Endodermal cell (in vitro differentiated cells): Measurements from ENCODE around the gene RNU4-1. TPM values are rescaled to one million over a fixed set of nuclear protein-coding genes. Genes with fewer than 3 reads are reported as not detected.

Experiments
- total RNA-seq, 2 donors: library from RNA; stranded (reverse); fragmentation: NEBNext Ultra II Directional in 1 of 2; extraction: Animal tissue kit (Norgen Biotek cat#: 25700) in 1 of 2; gene quantifications; 2 replicates in 1 of 2; 3 replicates in 1 of 2; pipeline ENCODE4 v1.2.1, GENCODE V29; 2021

The RNU4-1 gene
- total RNA-seq, 2 donors from 2014 or later, result 4,032 to 4,837 TPM

Other genes starting within 250 kb of the RNU4-1 start
- gene RAB35, start 176.5 kb downstream of the RNU4-1 start, total RNA-seq, result 10 to 100 TPM; 32.4 to 36.6 TPM
- 100 to 1,000 TPM; 133 to 143 TPM for gene GCN1, start 98.5 kb downstream of the RNU4-1 start, total RNA-seq
- gene RPLP0, start 92.1 kb downstream of the RNU4-1 start, total RNA-seq, result 1,000 to 10,000 TPM; 2,153 to 2,485 TPM
- gene PXN, start 27.5 kb downstream of the RNU4-1 start, total RNA-seq, result 10 to 100 TPM; 58.4 to 92.7 TPM
- gene RNU4-2, start 1.3 kb downstream of the RNU4-1 start, total RNA-seq, result 1,000 to 10,000 TPM; 4,079 to 4,491 TPM
- gene SIRT4, start 9.1 kb upstream of the RNU4-1 start, total RNA-seq, result 1 to 10 TPM; 2.3 to 2.7 TPM
- gene PLA2G1B, start 34.5 kb upstream of the RNU4-1 start, total RNA-seq, result not detected
- gene MSI1, start 75.9 kb upstream of the RNU4-1 start, total RNA-seq, result 100 to 1,000 TPM in 1 of 2 donors, 10 to 100 TPM in 1; 92.8 to 105 TPM
- gene COX6A1, start 144.9 kb upstream of the RNU4-1 start, total RNA-seq, result 100 to 1,000 TPM; 344 to 354 TPM
- 10 to 100 TPM; 31.6 to 34.8 TPM for gene TRIAP1, start 153.1 kb upstream of the RNU4-1 start, total RNA-seq
- 10 to 100 TPM; 24.5 to 33.2 TPM for gene GATC, start 153.2 kb upstream of the RNU4-1 start, total RNA-seq
- gene SRSF9, start 176.5 kb upstream of the RNU4-1 start, total RNA-seq, result 100 to 1,000 TPM; 291 to 324 TPM
- 100 to 1,000 TPM; 326 to 424 TPM for gene DYNLL1, start 202.9 kb upstream of the RNU4-1 start, total RNA-seq
- 10 to 100 TPM; 35.5 to 55.1 TPM for gene COQ5, start 235.9 kb upstream of the RNU4-1 start, total RNA-seq
- 100 to 1,000 TPM; 167 to 182 TPM for gene RNF10, start 241.1 kb upstream of the RNU4-1 start, total RNA-seq